K562 (cell line): Measurements from ENCODE around the gene FBRS. TPM values are rescaled to one million over a fixed set of nuclear protein-coding genes. Genes with fewer than 3 reads are reported as not detected.

Experiments used
- CTCFL ChIP-seq: IDR thresholded peaks from 2 replicates; pipeline ENCODE4 v1.6.1; 2011; ENCODE audit warnings: borderline replicate concordance, low read depth, mild to moderate bottlenecking, moderate library complexity, low read length; ENCODE audit not compliant: insufficient read depth, poor library complexity, severe bottlenecking
- KAT2B ChIP-seq: IDR thresholded peaks from one replicate; pipeline ENCODE4 v1.6.1; 2012; ENCODE audit warnings: low read depth, mild to moderate bottlenecking, control low read depth, inconsistent platforms, low read length, moderate library complexity
- MCM7 ChIP-seq, 2 experiments: fragments of 450-650 bp; IDR thresholded peaks; 2 replicates each; pipeline ENCODE4 v1.6.1; 2016 to 2018
- MECOM ChIP-seq: fragments of 250-450 bp; sonication (Bioruptor Pico); IDR thresholded peaks from 2 replicates; pipeline ENCODE4 v1.8.0; 2022; ENCODE audit warnings: inconsistent platforms
- NFIX ChIP-seq: fragments of 250-450 bp; sonication (Bioruptor Pico); IDR thresholded peaks from 2 replicates; pipeline ENCODE4 v1.4.0; 2020; ENCODE audit warnings: low read depth, mild to moderate bottlenecking, moderate library complexity
- PATZ1 ChIP-seq: fragments of 250-450 bp; sonication (Bioruptor Pico); IDR thresholded peaks from 2 replicates; pipeline ENCODE4 v1.5.0; 2020; ENCODE audit warnings: mild to moderate bottlenecking, borderline replicate concordance
- POLR2B ChIP-seq: fragments of 450-650 bp; IDR thresholded peaks from 2 replicates; pipeline ENCODE4 v1.6.1; 2018; ENCODE audit warnings: low read depth; ENCODE audit not compliant: partially characterized antibody
- RBFOX2 ChIP-seq: fragments of 200-400 bp; formaldehyde crosslinking; IDR thresholded peaks from 2 replicates; pipeline ENCODE4 v1.6.1; 2017; ENCODE audit warnings: low read depth, mild to moderate bottlenecking, low read length, moderate library complexity
- RFX5 ChIP-seq: IDR thresholded peaks from 2 replicates; pipeline ENCODE4 v1.6.1; 2011; ENCODE audit warnings: low read depth, mild to moderate bottlenecking, improper control_type of control experiment, low read length
- SREBF2 ChIP-seq: sonication (generic); formaldehyde crosslinking; IDR thresholded peaks from 2 replicates; pipeline ENCODE4 v1.4.0; 2020; ENCODE audit warnings: mild to moderate bottlenecking, missing genetic modification reagents
- ZBTB17 ChIP-seq: fragments of 450-650 bp; formaldehyde crosslinking; IDR thresholded peaks from 2 replicates; pipeline ENCODE4 v1.4.0; 2020; ENCODE audit warnings: mild to moderate bottlenecking
- ZNF12 ChIP-seq: sonication (generic); formaldehyde crosslinking; IDR thresholded peaks from 2 replicates; pipeline ENCODE4 v1.4.0; 2020; ENCODE audit warnings: mild to moderate bottlenecking, missing genetic modification reagents
- ZNF121 ChIP-seq: sonication (generic); formaldehyde crosslinking; conservative IDR thresholded peaks from 2 replicates; pipeline ENCODE4 v1.8.0; 2022; ENCODE audit warnings: missing genetic modification reagents
- ZNF518B ChIP-seq: fragments of 250-450 bp; sonication (Bioruptor Pico); IDR thresholded peaks from 2 replicates; pipeline ENCODE4 v1.5.0; 2021; ENCODE audit warnings: mild to moderate bottlenecking, moderate library complexity
- polyA plus RNA-seq, 8 experiments: library from polyadenylated mRNA; depleted of rRNA in 4 of 8; stranded (reverse) in 5 of 8; unstranded in 3 of 8; fragments of >200 nt; fragmentation: Nextera tagmentation in 2 of 8; fragmentation: Illumina TruSeq in 1 of 8; extraction: Ambion mirVana in 2 of 8; extraction: Trizol in 1 of 8; gene quantifications; 2 replicates each; pipeline versions ENCODE4 v1.2.1 to v1.2.3, GENCODE V29; 2011 to 2014; ENCODE audit warnings: inconsistent platforms in 1 of 8, missing spikeins in 1 of 8
- total RNA-seq, 7 experiments: library from RNA; depleted of rRNA in 6 of 7; stranded (reverse); fragments of >200 nt in 6 of 7; fragmentation: Illumina TruSeq in 2 of 7; extraction: Trizol in 2 of 7; gene quantifications; 2 replicates each; pipeline versions ENCODE4 v1.2.1 to v1.2.3, GENCODE V29; 2011 to 2021; ENCODE audit warnings: low replicate concordance in 1 of 7
- TF ChIP-seq, protein P1 (sequence below): fragments of 250-450 bp; sonication (Bioruptor Pico); IDR thresholded peaks from 2 replicates; pipeline ENCODE4 v1.5.0; 2021
- TF ChIP-seq, protein P2 (sequence below): fragments of 250-450 bp; sonication (Bioruptor Pico); IDR thresholded peaks from 2 replicates; pipeline ENCODE4 v1.8.0; 2021; ENCODE audit warnings: mild to moderate bottlenecking, moderate library complexity

The FBRS gene
- total and polyA plus RNA-seq, 9 of the 15 experiments (the other 6 are each of a cell fraction or from before 2014, with no cell fraction given), result 0.32 to 59.5 (median 13.1) TPM

- peak; percentile 16 for TF ChIP-seq CTCFL
- TF ChIP-seq NFIX (CRISPR knock-in tag), result no peak
- no peak for TF ChIP-seq RFX5
- no peak for TF ChIP-seq PATZ1 (CRISPR knock-in tag)
- TF ChIP-seq, protein P1, sequence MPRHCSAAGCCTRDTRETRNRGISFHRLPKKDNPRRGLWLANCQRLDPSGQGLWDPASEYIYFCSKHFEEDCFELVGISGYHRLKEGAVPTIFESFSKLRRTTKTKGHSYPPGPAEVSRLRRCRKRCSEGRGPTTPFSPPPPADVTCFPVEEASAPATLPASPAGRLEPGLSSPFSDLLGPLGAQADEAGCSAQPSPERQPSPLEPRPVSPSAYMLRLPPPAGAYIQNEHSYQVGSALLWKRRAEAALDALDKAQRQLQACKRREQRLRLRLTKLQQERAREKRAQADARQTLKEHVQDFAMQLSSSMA, result no peak
- TF ChIP-seq RBFOX2, result no peak
- TF ChIP-seq ZBTB17, result no peak
- TF ChIP-seq MCM7 (IDR thresholded peaks at IDR 0.05), result no peak
- no peak for TF ChIP-seq POLR2B
- no peak for TF ChIP-seq ZNF121 (CRISPR knock-in tag)
- TF ChIP-seq, protein P2, sequence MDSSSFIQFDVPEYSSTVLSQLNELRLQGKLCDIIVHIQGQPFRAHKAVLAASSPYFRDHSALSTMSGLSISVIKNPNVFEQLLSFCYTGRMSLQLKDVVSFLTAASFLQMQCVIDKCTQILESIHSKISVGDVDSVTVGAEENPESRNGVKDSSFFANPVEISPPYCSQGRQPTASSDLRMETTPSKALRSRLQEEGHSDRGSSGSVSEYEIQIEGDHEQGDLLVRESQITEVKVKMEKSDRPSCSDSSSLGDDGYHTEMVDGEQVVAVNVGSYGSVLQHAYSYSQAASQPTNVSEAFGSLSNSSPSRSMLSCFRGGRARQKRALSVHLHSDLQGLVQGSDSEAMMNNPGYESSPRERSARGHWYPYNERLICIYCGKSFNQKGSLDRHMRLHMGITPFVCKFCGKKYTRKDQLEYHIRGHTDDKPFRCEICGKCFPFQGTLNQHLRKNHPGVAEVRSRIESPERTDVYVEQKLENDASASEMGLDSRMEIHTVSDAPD, result no peak
- no peak for TF ChIP-seq ZNF518B (CRISPR knock-in tag)
- TF ChIP-seq KAT2B, result no peak
- TF ChIP-seq SREBF2, result no peak
- no peak for TF ChIP-seq ZNF12 (CRISPR knock-in tag)
- TF ChIP-seq MECOM (CRISPR knock-in tag), result no peak
Measured at GRCh38 chr16:30628628-30629540, 29.3 kb upstream of the FBRS start (continued).
